Activated gamma-delta T cell (primary cell): ENCODE measurements around the gene CENPB.
A peak's percentile ranks its signal among the peaks of the same experiment; 100 is the strongest.

Source experiments
- DNase-seq: peaks from one replicate; lab custom pipeline; 2025; lab: John Stamatoyannopoulos, UW

Gene CENPB

DNA sequence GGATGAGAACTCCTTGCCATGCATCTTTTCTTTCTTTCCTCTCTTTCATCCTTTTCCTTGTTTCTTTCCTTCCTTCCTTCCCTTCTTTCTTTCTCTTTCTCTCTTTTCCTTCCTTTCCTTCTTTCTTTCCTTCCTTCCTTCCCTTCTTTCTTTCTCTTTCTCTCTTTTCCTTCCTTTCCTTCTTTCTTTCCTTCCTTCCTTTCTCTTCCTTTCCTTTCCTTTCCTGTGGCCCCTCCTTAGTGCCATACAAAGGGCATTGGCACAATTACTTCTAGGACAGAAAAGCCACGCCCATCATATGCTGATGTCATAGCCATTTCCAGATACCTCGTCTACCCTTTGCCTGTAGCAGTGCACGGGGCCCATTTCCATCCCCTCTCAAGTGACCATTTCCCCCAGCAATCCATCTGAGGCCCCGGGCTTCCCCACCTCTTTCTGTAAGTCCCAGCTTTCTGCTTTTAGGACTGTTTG, 2.2 kb upstream of the CENPB start:
- DNase-seq = no peak

DNA sequence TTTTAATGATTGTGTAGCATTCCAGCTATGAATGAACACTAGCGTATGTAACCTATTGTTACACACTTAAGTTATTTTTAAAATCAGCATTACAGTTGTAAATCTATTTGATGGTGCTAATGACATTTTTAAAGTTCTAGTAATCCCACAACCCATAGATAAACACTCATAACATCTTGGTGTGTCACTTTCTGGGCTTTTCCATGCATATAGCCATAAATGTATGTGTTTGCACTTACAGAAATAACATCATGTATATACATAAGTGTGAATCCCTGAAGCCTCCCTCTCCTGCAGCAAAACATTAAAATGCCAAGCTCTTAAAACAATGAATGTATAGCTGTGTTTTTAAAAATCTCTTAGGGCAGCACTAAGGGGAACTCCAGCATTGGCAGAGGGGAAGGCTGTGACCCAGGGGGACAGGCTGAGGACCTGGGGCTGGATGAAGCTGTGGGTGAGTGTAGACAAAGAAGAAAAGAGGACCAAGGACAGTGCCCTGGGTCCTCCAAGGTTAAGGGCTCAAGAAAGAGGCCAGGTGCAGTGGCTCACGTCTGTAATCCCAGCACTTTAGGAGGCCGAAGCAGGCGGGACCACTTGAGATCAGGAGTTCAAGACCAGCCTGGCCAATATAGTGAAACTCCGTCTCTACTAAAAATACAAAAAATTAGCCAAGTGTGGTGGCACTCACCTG, 929 bp upstream of the CENPB start:
- DNase-seq = no peak

DNA sequence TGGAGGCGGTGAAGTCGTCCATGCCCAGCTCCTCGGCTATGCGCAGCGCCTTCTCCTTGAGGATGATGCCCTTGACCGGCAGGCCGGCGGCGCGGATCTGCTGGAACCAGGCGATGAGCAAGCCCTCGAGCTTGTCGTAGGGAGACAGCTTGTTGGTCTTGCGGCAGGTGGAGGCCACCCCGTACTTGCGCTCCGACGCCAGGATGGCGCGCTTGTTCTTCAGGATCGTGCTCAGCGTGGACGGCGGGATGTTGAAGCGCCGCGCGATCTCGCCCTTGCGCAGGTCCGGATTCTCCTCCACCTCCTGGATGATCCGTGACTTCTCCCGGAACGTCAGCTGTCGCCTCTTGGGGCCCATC, 435 bp downstream of the CENPB start:
- peak; percentile 22 for DNase-seq

DNA sequence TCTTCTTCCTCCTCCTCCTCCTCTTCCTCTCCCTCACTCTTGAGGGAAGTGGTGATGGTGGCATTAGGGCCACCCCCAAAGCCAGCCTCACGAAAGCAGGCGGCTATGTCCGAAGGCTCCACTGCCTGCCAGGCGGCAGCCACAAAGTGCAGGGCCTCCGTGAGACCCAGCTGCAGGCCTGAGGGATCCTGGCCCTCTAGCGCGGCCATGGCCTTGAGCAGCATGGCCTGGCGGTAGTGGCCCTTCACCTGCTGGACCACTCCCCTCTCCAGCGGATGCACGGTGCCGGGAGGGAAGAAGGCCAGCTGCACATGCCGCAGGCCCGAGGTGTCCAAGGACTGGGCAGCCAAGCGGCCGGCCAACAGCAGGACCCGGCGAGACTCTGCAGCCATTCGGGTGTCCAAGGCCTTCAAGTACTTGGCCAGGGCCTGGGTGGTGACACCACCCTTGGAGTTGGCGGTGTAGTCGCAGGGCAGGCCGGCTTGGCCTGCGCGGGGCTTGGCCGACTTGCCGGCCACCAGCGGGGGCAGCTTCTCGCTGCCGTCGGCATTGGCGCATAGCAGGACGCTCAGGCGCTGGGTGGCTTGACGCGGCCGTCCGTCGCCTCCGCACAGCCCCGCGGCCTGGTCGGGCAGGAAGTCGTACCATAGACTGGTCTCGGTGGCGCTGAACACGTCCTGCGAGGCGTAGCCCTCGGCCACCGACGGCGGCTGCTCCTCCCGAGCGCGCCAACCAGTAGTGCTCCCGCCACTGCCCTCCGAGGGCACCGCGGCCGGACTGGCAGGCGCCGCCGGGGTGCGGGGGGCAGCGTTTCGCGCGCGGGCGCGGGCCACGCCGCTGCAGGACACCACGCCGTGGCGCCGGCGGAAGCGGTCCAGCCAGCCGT, 1.1 kb downstream of the CENPB start:
- no peak for DNase-seq

DNA sequence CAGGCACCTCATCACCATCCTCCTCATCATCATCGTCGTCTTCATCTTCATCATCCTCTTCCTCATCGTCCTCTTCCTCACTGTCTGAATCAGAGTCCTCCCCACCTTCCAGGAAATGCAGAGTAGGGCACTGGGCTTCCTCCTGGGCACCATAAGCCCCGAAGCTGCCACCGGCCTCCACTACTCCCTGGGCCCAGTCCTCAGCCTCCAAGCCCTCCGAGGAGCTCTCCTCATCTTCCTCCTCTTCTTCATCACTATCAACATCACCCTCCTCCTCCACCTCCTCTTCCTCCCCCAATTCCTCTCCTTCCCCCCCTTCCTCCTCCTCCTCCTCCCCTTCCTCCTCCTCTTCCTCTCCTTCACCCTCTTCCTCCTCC, 1.7 kb downstream of the CENPB start:
- no peak for DNase-seq

DNA sequence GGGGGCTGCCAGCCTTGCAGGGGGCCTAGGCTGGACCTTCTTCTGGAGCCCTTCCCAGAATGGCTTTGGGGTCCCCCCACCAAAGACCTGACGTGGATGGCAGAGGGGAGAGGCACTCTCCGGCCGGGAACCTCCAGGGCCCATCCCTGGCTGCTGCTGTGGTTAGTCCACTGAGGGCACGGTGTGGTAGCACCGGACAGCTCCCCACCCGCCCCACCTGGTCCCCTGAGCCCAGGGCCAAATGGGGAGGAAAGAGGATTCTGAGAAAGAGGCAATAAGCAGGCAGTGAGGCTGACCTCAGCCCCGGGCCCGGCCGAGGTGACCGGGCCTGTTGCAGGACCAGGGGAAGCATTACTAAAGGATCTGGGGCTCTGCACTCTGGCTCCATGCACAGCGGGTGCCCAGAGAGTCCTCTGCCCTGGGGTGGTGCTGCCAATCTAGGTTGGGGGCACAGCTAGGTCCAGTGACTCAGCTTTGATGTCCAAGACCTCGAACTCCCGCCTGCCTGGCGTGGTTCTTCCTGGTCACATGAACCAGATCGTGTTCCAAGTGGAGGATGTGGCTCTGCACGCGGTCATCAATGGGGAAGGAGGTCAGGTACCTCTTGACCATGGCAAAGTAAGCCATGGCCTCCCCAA, 2.2 kb downstream of the CENPB start:
- no peak for DNase-seq

DNA sequence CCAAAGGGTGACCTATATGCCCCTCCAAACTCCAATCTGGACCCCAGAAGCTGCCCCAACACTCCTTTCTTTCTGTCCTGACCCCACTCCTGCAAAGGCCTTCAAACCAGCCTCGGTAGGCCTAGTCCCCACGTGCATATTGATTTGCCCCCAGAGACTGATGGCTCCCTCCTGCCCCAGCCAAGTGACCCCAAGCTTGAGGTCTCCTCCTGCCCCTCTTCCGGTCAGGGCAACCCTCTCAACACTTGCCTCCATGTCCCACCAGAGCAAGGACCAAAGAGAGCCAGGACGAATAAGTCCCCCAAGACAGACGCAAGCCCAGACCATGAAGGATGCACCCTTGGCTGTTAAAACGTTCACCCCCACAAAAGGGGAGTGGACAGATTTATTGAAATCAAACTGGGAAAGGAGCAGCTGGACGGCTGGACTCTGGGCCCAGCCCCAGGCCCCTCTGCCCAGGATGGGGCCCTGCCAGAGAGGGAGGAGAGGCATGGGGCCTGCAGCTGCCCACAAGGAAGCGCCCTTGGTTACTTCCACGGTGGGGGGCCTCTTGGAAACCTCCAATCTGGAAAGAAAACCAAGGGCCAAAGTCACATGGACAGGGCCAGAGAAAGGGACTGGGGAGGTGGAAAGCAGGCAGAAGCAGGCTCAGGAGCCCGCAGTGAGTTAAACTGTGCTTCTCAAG, 2.9 kb downstream of the CENPB start:
- DNase-seq = no peak

DNA sequence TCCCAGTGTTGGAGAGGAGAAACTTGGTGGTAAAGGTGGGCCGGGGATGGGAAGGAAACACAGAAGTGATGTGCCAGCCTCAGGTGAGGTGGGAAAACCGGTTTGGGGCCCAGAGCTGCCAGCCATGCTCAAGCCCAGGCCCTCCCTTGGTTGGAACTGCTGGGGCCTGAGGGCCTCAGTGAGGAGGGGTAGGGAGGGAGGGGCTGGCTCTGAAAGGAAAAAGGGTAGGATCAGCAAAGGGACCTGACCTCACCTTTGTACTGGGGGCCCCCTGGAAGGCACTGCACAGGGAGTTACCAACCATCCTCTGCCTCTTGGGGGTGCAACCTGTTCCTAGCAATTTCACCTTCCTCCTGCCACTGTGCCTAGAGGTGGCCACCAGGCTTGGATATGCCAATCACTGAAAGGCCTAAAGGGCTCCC, 3.5 kb downstream of the CENPB start:
- DNase-seq = no peak

DNA sequence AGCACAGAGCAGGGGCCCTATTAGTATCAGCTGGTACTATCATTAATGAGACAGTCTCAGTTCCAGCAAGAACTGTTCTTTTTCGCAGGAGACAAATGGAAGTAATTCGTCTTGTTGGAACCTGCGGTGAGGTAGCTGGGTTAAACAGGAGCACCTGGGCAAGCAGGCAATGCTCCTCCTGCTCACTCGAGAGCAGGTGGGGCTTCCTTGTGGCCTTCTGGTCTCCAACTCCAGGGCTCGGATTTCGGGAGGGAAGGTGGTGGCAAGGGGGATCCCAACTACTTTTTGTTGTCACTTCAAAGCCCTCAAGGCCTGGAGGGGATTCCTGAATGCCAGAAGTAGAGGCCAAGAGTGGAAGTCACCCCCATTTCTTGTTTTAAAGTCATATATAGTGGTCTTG, 3.9 kb downstream of the CENPB start:
- no peak for DNase-seq

DNA sequence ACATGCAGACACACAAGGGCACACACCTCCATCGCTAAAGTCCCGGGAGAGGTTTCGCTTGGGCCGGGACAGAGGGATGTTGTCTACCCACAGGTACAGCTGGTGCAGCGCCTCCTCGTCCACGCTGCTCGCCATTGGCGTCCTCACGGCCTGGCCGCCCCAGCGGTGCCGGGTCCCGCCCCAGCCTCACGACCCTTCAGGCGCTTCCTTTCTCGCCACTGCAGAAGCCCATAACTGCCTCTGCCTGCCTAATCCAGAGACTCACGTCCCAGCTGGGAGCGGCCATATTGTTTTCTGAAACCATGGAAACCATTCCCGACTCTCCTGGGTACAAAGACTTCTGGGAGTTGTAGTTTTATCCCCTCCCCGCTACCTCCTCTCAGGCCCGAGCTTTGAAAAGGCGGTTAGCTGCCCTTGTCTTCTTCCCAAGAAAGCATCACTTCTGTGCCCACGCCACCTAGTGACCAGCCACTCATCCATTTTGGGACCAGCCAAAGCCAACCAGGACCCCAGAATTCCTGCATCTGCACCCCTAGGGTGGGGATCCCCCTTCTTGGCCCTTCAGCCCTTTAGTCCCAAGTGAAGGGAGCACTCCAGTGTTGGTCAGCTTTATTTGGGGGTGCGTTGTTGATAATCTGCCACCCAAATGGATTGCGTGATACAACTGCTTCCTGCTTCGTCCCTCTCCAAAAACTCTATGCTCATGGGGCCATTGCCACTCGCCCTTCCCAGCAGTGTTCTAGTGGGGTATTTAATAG, 5.2 kb downstream of the CENPB start, which contains the start of gene SPEF1:
Gene SPEF1 (minus strand): TSS at position 296 of the 758 bp plus-strand sequence. CDS start 161 bp downstream, at position 135.
- DNase-seq = no peak

DNA sequence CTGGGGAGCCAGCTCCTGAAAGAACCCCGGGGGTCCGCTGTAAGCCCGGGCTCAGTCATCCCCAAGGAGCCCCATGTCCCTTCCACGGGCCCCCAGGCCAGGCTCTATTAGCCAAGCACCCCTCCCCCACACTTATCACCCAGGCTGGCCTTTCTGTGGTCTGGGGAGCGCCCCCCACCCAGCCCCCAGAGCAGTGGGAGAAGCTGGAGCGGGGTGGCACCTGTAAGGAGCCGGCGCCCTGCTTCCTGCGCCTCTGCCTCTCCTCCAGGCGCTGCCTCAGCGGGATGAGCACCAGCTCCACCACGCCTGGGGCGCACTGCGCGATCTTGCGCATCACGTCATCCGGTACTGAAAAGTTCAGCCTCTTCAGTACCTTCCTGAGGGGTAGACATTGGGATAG, 7.6 kb downstream of the CENPB start:
- no peak for DNase-seq

DNA sequence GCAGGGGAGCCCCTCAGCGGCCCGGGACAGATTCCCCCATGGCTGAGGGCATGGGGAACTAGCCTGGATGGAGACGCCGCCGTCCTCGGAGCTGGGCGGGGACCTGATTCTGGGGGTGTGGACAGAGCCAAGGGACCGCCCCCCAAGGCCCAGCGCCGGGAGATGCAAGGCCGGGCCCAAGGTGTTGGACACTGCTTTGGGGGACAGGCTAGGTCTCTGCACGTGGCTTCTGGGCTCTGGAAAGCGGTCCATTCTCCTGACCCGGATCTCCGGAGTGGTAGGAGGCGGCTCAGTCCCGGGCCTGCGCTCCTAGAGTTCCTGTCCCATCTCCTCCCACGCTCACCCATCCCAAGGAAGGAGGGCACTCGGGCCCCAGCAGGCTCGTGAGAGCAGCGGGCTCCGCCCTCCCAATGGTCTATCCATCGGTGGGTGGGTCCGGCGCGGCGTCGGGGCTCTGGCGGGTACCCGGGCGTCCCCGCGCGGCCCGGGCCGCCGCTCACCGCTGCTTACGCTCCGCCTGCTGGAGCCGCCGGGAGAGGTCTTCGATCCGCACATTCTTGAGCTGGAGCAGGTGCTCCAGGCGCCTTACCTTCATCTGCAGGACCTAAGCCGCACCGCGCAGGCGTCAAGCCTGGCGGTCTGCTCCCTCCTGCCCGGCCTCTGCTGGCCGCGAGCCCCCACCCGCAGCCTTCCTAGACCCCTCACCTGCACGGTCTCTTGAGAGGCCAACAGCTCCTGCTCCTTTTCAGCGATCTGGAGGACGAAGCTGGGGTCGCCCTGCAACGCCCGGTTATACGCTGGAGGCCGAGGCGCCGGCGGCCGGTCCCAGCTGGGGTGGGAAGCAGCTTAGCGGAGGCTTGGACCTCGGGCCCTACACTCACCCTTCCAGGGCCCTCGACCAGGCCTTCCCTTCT, 8.6 kb downstream of the CENPB start:
- peak; percentile 20 for DNase-seq

DNA sequence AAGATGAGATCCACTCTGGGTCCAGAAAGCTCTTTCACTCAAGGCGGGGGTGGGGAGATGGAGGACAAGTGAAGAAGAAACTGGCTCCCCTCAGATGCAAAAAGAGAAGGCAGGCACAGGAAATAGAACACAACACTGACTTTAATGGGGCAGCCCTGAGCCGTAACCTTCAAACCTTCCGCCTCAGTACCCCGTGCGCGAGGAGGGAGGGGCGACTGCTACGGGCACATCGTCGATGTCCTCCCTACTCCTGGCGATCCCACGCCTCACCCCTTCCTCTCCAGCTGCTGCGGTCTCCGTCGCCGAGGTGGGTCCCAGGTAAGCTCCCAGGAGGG, 9.2 kb downstream of the CENPB start:
- no peak for DNase-seq

DNA sequence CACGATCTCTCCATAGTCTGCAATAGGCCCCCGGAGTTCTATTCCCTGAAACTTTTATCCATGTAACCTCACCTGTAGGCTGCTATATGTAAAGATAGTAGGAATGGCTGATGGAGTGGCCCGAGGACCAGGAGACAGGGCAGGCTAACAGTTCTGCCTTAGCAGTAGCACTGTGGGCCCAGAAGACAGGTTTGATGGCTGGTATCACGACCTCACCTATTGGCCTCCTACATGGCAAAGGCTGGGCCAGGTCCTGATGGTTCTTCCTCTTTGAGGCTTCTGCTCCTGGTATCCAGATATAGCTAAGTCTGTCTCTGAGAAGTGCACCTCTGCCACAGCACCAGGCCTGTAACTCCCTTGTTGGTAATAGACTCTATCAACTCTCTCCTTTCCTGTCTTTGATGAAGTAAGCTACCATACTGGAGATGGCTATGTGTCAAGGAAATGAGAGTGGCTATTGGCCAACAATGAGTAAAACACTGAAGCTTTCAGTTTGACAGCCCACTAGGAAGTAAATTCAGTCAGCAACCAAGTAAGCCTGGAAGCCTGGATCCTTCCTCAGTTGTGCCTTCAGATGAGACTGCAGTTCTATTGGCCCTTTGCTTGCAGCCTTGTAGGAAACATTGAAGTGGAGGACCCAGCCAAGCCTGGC, 11.0 kb downstream of the CENPB start:
- no peak for DNase-seq

DNA sequence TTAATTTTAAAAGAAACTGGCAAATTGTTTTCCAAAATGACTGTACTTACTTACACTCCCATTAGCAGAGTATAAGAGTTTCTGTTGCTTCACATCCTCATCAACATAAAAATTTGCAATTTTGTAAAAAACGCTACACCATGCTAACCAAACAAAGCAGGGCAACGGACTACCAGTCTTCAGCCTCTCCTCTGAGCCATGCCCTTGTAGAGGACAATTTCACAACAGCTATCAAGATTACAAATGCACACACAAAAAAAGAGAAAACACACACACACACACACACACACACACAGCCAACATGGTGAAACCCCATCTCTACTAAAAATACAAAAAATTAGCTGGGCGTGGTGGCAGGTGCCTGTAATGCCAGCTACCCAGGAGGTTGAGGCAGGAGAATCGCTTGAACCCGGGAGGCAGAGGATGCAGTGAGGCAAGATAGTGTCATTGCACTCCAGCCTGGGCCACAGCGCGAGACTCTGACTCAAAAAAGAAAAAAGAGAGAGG, 14.9 kb downstream of the CENPB start:
- no peak for DNase-seq

DNA sequence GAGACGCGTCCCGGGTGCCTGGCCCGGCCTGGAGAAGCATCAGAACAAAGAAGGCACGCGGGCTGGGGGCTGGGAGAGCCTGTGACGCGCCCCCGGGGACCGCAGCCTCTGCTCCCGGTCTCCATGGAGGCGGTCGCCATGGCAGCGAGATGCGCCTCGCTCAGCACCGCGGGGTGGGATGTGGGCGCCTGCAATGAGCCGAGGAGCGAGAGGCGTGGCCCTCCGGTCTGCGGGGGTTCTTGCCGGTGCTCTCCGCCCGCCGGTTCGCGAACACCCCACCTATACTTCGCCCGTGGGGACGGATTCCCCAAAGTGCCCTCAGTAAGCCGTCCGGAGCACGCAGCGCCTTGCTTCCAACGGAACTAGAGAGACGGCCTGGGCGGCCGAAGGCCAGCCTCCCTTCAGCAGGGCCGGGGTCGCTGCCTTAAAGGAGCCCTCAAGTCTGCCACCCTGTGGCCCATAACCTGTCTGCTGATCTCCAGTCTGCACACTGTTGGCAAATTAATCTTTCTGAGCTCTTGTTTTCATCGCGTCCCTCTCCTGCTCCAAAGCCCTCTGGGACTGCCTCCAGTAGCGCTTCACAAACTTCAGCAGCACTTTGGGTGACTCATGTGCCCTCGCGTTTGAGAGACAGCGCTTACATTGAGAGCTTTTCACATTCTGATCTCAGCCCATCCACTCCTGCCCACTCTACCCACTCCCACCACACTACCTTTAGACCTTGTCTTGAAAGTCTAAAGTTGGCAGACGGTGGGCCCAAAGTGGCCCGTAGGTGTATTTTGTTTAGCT, 18.0 kb downstream of the CENPB start:
- peak; percentile 83 for DNase-seq

DNA sequence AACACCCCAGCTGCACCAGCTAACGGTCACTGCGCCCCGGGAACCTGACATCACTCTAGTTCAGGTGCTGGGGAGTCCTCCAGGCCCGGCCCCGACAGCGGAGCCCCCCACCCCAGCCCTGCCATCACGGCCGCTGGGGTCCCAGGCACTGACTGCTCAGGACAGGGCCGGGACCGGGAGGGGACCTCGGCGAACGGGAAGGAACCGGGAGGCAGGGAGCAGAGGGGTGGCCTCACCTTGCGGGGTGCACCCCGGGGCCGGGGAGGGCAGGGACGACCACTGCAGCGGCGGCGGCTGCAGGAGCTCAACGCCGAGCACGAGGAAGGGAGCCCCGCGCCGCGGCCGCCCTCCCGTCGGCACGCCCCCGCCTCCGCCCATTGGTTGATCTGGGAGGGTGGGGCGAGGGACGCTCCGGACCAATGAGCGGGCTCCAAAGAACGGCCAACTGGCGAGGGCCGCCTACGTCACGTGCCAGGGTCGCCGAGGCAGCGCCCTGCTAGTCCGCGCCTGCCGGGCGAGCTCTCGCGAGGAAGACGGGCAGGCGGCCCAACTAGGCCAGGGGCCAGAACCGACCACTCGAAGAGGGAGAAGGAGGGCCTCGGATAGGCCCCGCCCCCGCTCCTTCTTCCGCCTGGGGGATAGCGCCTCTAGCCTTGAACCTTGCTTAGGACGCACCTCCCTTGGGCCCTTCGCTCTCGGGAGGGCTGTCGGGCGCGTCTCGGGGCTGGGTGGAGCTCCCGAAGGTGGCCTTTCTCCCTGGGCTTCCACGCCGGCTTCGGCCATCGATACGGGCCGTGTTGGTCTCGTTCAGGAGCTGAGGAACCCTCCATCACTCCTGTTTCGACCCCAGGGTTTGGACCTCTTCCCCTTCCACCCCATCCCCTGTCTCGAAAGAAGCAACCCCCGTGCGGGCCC, 18.9 kb downstream of the CENPB start, which contains the start of gene ADISSP:
Gene ADISSP (minus strand): TSS at position 327 of the 915 bp plus-strand sequence. CDS start 7,653 bp downstream, outside the sequence.
- DNase-seq = peak; percentile 96

DNA sequence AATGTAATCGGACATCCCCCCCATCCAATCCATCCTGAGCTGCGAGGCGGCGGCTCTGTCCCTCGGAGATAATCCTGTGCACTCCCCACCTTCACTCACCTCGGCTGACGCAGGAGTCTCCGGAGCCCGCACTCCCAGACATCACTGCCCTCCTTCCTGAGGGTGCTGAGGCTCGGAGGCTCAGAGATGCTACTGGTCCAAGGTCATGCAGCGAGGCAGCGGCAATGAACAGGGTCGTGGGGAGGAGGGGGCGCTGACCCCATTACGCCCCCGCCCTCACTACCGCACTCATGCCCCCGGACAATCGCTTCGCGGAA, 19.5 kb downstream of the CENPB start:
- DNase-seq = no peak
